WERI-Rb-1 (cell line): ENCODE data around the gene IFITM2.

Experiments
- DNase-seq: peaks from one replicate; pipeline ENCODE4 v3.0.0-alpha.2; 2020
- H3K27ac ChIP-seq: fragments of 250-450 bp; sonication (Bioruptor Pico); 2 replicates; pipeline ENCODE4 v1.5.1; 2020; ENCODE audit warnings: mild to moderate bottlenecking, moderate library complexity
- H3K27me3 ChIP-seq: fragments of 250-450 bp; sonication (Bioruptor Pico); 2 replicates; pipeline ENCODE4 v1.5.1; 2021; ENCODE audit warnings: mild to moderate bottlenecking, low read depth, moderate library complexity; ENCODE audit not compliant: insufficient read depth, severe bottlenecking
- H3K36me3 ChIP-seq: fragments of 250-450 bp; sonication (Bioruptor Pico); 2 replicates; pipeline ENCODE4 v1.5.1; 2020; ENCODE audit warnings: mild to moderate bottlenecking, moderate library complexity
- H3K4me3 ChIP-seq: 2 replicates; pipeline ENCODE4 v1.5.1; 2011; ENCODE audit warnings: low read depth, mild to moderate bottlenecking, control low read depth, low read length
- H3K9me3 ChIP-seq: fragments of 250-450 bp; sonication (Bioruptor Pico); 2 replicates; pipeline ENCODE4 v1.5.1; 2021; ENCODE audit warnings: mild to moderate bottlenecking, moderate library complexity; ENCODE audit not compliant: severe bottlenecking
- TF ChIP-seq, protein P1 (sequence below): IDR thresholded peaks from 2 replicates; pipeline ENCODE4 v1.5.1; 2011; ENCODE audit warnings: low read depth, mild to moderate bottlenecking, control low read depth, inconsistent platforms, low read length

IFITM2 gene

DNA sequence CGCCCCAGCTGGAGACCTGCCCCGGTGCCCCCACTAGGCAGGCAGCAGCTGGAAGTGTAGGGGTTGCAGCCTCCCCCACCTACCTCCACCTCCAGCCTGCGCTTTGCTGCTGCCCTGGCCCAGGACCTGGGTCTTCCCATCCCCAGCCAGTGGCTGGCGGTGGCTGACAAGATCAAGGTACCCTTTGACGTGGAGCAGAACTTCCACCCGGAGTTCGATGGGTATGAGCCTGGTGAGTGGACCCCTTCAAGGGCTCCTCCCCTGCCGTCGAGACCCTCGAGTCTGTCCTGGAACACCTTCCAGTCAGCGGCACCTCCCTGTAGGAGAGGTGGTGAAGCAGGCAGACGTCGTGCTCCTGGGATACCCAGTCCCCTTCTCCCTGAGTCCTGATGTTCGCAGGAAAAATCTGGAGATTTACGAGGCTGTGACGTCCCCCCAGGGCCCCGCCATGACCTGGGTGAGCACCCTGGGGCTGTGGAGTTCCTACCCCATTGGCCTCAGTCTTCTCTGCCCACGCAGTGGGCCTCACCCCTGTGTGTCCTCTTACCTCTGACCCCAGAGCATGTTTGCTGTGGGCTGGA is 14.3 kb upstream of the IFITM2 start:
- no peak overlapping the region for H3K27ac ChIP-seq
- no peaks in the 10 kb centered on the region; the same call in 1 of the 2 replicates for H3K36me3 ChIP-seq
- DNase-seq = no peak
- H3K27me3 ChIP-seq = no peaks in the 10 kb centered on the region
- TF ChIP-seq, protein P1, sequence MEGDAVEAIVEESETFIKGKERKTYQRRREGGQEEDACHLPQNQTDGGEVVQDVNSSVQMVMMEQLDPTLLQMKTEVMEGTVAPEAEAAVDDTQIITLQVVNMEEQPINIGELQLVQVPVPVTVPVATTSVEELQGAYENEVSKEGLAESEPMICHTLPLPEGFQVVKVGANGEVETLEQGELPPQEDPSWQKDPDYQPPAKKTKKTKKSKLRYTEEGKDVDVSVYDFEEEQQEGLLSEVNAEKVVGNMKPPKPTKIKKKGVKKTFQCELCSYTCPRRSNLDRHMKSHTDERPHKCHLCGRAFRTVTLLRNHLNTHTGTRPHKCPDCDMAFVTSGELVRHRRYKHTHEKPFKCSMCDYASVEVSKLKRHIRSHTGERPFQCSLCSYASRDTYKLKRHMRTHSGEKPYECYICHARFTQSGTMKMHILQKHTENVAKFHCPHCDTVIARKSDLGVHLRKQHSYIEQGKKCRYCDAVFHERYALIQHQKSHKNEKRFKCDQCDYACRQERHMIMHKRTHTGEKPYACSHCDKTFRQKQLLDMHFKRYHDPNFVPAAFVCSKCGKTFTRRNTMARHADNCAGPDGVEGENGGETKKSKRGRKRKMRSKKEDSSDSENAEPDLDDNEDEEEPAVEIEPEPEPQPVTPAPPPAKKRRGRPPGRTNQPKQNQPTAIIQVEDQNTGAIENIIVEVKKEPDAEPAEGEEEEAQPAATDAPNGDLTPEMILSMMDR = no peak
- H3K9me3 ChIP-seq = no peaks in the 10 kb centered on the region
- H3K4me3 ChIP-seq = no peak overlapping the region

- H3K27me3 ChIP-seq = no peaks in the 10 kb centered on the region
- H3K9me3 ChIP-seq = no peaks in the 10 kb centered on the region
- no peak overlapping the region for H3K4me3 ChIP-seq
- TF ChIP-seq, protein P1 = no peak
- no peaks in the 10 kb centered on the region; the same call in 1 of the 2 replicates for H3K36me3 ChIP-seq
- no peak for DNase-seq
- no peak overlapping the region for H3K27ac ChIP-seq
Measured at GRCh38 chr11:293852-294661, 13.6 kb upstream of the IFITM2 start.

DNA sequence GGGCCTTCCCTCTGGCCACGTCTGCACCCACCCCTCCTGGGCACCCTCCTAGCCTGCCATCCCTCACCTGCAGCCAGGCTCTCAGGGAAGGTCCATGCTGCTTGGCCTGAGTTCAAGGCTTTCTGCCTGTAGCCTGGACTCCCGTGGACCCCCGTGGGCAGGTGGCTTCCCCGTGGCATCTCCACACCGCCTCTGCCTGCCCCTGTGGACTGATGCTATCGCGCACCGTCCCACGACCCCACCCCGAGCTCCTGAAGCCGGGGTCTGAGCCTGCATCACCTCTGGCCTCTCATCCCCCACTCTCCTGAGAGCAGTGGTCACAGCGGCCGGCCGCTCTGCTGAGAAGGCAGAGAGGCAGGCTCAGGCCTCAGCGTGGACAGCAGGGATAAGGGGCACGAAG is 12.8 kb upstream of the IFITM2 start:
- DNase-seq = no peak

GRCh38 chr11:295351-296170 is 12.1 kb upstream of the IFITM2 start:
- no peaks in the 10 kb centered on the region for H3K27me3 ChIP-seq
- H3K9me3 ChIP-seq = no peaks in the 10 kb centered on the region
- H3K4me3 ChIP-seq = no peak overlapping the region
- H3K27ac ChIP-seq = no peak overlapping the region
- no peaks in the 10 kb centered on the region; the same call in 1 of the 2 replicates for H3K36me3 ChIP-seq
- DNase-seq = no peak
- TF ChIP-seq, protein P1 = no peak

More for the DNA sequence above, 12.8 kb upstream of the IFITM2 start:
- H3K27ac ChIP-seq = no peak overlapping the region
- TF ChIP-seq, protein P1 = no peak
- H3K27me3 ChIP-seq = no peaks in the 10 kb centered on the region
- H3K9me3 ChIP-seq = no peaks in the 10 kb centered on the region
- no peaks in the 10 kb centered on the region; the same call in 1 of the 2 replicates for H3K36me3 ChIP-seq
- H3K4me3 ChIP-seq = no peak overlapping the region

- Histone ChIP-seq H3K27ac (no peak overlapping the region), H3K36me3 (no peaks in the 10 kb centered on the region), H3K27me3 (no peaks in the 10 kb centered on the region), H3K4me3 (no peak overlapping the region), H3K9me3 (no peaks in the 10 kb centered on the region)
- DNase-seq = no peak
- TF ChIP-seq, protein P1 = no peak
Measured at GRCh38 chr11:296171-297050, 11.2 kb upstream of the IFITM2 start.
